Erythroblast (primary cell): ENCODE results near the gene SRRD.

ENCODE experiments used
- GATA1 ChIP-seq: IDR thresholded peaks from 2 replicates; pipeline ENCODE4 v1.6.1; 2011; ENCODE audit warnings: low read depth, mild to moderate bottlenecking, control low read depth, low read length, moderate library complexity
- POLR2A ChIP-seq: IDR thresholded peaks from 2 replicates; pipeline ENCODE4 v1.6.1; 2011; ENCODE audit warnings: mild to moderate bottlenecking, low read length

- no peak for TF ChIP-seq POLR2A
- TF ChIP-seq GATA1: no peak
Observed at GRCh38 chr22:26489447-26490036, 5.9 kb downstream of the SRRD start.
